ENCODE results near the gene TDRD7.
"Not testable (repeated sequence)": the region's sequence is repeated elsewhere in the genome, so short reads cannot be mapped to it uniquely, and the experiment has no call there.

TDRD7 gene

DNA sequence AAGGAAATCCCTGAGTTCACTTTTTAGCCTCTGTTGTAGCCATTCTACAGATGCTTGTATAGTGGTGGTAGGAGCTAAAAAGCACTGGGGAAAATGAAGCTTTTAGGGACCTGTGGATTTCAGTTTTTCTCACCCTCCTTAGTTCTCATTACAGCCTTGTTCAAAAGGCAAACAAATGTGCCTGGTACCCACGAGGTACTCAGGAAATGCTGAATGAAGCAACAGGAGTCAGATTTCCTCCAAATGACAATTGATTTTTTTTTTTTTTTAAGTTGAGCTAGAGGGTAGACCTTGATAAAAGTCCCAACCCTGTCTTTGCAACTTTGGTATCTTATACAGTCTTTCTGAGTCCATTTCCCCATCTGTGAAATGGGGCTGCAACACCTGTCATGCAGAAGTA is 68.3 kb downstream of the TDRD7 start:
- no peak for DNase-seq

GRCh38 chr9:97480749-97481148 is 68.9 kb downstream of the TDRD7 start:
- DNase-seq, result no peak

- no peak for DNase-seq
Observed at GRCh38 chr9:97484134-97484533, 72.2 kb downstream of the TDRD7 start.

DNA sequence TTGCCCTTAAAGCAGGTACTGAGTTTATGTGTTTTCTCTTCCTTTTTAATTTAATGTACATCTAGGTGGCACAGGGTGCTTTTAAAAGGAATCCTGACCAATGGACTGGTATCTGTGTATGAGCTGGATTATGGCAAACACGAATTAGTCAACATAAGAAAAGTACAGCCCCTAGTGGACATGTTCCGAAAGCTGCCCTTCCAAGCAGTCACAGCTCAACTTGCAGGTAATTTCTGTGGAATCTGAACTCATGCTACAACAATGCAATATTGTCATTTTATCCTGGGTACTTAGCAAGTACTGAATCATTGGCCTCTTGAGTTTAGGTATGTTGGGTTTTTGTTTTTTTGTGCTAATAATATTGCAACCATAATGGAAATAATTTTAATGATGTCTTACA is 75.2 kb downstream of the TDRD7 start:
- peak; percentile 8 for DNase-seq

GRCh38 chr9:97487861-97488260 is 76.0 kb downstream of the TDRD7 start:
- DNase-seq, result no peak

- DNase-seq, result no peak
Observed at GRCh38 chr9:97491216-97491999, 79.5 kb downstream of the TDRD7 start.

DNA sequence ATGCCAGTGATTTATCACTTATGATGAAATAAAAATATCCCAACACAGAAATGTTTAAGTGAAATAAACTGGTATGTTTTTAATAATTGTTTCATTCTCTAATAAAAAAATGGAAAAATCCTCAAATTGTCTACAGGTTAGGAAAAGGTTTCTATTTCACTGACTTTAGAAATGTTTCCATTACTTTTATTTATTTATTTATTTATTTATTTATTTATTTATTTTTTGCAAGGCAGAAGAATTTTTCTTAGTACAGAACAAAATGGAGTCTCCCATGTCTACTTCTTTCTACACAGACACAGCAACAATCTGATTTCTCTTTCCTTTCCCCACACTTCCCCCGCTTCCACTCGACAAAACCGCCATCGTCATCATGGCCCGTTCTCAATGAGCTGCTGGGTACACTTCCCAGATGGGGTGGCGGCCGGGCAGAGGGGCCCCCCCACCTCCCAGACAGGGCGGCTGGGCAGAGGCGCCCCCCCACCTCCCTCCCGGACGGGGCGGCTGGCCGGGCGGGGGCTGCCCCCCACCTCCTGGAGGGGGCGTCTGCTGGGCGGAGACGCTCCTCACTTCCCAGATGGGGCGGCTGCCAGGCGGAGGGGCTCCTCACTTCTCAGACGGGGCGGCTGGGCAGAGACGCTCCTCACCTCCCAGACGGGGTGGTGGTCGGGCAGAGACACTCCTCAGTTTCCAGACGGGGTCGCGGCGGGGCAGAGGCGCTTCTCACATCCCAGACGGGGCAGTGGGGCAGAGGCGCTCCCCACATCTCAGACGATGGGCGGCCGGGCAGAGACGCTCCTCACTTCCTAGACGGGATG is 85.9 kb downstream of the TDRD7 start:
- not testable (repeated sequence) for DNase-seq

DNA sequence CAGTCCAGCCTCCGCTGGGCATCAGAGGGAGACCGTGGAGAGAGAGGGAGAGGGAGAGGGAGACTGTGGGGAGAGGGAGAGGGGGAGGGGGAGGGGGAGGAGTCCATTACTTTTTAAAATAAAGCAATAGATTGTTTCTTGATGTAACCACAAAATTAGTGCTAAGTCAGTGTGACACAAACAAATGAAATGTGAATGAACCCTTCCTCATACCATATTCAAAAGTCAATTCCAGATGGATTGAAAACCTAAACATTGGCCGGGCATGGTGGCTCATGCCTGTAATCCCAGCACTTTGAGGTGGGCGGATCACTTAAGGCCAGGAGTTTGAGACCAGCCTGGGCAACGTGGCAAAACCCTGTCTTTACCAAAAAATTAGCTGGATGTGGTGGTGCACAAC is 87.0 kb downstream of the TDRD7 start:
- DNase-seq, result not testable (repeated sequence)

DNA sequence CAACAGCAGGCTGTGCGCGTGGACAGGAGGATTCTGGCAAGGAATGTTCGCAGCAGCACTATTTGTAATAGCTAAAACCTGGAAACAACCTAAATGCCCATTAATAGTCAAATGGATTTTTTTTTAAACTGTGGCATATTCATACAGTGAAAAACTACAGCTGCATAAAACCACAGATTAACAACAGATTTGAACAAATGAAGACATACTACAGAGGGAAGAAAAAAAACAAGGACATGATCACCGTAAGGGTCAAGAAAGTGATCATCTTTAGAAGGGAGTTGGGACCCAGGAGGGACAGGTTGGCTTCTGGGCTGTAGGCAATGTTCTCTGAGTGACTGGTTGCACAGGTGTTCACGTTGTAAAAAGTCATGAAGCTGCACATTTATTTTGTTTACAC is 88.4 kb downstream of the TDRD7 start:
- DNase-seq, result no peak

DNA sequence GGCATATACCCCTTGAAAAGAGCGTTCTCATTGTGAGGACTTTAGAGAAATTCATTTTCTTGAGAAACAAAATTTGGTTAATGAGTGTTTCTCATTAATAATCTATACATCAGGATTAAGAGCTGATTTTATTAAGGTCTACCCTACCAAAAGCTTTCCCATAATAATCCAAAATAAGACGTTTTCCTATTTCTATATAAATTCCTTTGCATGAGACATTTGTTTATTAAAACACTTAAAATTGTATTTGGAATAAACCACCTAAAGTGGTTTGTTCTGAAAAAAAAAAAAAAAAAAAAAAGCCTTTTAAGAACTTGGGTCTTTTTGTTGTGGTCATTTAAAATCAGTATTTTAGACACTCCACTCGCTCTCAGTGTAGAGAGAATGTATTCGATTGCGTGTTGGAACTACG is 88.9 kb downstream of the TDRD7 start:
- no peak for DNase-seq

DNA sequence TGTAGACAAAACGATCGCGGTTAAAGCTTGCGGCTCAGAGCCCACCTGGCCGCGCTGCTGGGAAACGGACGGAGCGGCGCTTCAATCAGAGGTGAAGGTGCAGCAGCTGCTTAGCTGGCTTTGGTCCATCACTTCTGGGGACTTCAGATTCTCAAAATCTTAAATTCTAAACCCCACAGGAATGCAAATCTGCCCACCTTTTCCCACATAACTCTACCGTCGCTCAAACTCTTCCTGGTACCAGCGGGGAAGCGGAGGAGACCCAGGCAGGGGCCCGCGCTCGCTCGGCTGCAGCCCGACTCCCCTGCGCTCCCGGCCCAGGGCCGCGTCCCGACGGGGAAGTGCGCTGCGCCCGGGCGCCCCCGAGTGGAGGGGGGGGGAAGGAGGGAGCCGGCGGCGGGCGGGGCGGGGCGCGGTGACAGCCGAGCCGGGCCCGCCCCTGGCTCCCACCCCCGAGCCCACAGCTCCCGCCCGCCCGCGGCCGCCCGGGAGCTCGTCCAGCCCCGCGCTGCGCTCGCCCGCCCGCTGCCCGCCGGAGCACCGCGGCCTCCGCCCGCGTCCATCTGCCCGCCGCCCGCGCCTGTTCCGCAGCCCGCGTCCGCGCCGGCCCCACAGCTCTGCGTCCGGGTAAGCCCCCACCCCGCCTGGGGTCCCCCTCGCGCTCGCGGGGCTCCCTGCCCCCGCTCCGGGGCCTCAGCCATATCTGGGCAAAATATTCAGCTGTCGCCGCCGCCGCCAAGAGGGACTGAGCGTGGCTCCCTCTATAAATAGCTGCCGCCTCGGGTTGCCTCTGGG is 89.5 kb downstream of the TDRD7 start, which contains the start of gene TMOD1:
TSS of gene TMOD1 (plus strand) at position 490 of the 795 bp plus-strand sequence. CDS start 22,523 bp downstream, outside the sequence.
- DNase-seq, result peak; percentile 78

GRCh38 chr9:97501972-97502221 is 90.0 kb downstream of the TDRD7 start:
- no peak for DNase-seq

GRCh38 chr9:97502222-97502983 is 90.5 kb downstream of the TDRD7 start:
- no peak for DNase-seq

DNA sequence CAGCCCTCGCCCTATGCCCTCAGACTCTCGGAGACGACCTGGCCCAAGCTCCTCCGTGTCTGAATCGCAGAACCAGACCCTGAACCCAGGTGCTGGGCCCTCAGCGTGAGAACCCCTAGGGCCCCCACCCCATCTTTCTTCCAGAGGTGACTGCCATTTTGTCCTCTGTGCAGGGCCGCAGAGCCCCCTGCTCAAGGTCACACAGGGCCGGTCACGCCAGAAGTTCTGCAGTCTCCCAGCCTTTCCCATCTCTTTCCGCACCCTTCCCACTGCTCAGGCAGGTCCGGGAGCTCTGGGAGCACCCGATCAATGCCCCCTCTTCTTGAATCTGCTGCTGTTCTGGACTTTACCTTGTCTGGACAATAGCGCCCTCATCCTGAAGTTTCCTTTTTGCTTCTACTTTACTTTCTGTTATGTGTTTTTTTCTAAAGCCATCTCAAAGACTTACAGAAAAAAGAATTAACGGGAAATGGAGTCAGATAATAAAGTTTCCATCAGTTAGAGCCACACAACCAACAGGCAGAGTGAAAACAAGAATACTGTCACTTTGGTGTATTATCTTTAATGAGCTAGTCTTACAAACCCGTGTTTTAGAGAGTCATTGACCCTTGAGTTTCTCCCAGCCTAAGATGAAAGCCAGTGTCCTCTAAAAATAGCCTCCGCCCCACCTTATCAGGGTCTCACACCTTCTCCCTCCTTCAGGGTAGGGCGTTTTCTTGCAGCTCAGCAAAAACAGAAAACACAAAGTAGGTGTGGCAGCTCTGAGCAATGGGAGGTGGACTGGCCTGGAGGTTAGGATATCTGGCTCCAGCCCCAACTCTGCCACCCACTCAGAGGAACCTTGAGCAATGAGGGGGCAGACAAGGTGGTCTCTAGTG is 91.3 kb downstream of the TDRD7 start:
- DNase-seq, result peak; percentile 92

DNA sequence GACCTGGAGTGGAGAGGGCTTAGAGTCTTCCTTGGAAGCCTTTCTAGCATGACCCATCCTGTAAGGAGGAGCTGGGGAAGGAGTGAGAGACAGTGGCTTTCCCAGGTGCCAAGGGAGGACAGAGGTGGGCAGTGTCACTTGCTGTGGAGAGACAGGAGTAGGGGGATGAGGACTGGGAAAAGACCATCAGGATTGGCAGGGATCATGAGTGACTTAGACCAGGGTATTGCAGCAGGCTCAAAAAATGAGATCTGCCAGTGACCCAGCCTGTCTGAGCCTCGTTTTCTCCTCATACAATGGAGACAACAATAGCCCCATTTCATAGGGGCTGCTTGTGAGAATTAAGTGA is 91.9 kb downstream of the TDRD7 start:
- no peak for DNase-seq

GRCh38 chr9:97504381-97505216 is 92.7 kb downstream of the TDRD7 start:
- peak; percentile 47 for DNase-seq

- DNase-seq, result no peak
Observed at GRCh38 chr9:97505845-97506244, 93.9 kb downstream of the TDRD7 start.

- DNase-seq, result no peak
Observed at GRCh38 chr9:97506306-97506705, 94.4 kb downstream of the TDRD7 start.

DNA sequence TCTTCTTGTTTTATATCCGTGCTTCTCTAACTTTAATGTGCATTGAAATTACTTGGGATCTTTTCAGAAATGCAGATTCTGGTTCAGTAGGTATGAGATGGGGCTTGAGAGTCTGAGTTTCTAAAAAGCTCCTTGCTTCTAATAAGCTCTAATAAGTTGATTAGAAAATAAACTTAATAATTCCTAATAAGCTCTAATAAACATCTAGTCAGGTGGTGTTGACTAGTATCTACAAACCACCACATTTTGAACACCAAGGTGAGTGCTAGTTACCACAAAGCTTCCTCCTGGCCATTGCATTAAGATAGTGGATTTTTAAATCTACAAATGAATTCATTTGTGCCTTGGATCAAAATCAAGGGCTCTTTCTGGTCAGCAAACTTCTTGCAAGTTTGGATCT is 94.9 kb downstream of the TDRD7 start:
- DNase-seq, result no peak

- peak; percentile 10 for DNase-seq
Observed at GRCh38 chr9:97507428-97507984, 95.6 kb downstream of the TDRD7 start.

- DNase-seq, result no peak
Observed at GRCh38 chr9:97508852-97509251, 97.0 kb downstream of the TDRD7 start.

Data from OCI-M1 (cell line).